ENCODE measurements around the gene SLC7A6OS.

DNA sequence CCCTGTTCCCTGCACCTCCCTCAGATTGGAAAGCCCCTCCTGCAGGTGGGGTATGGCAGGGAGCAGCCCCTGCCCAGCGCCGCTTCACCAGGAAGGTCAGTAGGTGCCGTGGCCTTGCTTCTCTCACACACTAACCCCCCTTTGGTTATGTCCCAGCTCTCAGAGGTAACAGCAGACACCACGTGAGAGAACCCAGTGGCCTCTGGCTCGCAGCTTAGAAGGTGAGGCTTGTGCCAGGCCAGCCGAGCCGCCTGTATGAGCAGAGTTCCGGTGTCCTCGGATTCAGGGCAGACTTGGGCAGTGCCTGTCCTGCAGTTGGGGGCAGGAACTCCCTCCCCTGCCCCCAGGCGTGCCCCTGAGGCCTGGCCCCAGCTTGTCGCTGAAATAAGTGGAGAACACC lies 47.2 kb upstream of the SLC7A6OS start:
- TF ChIP-seq, protein P1, sequence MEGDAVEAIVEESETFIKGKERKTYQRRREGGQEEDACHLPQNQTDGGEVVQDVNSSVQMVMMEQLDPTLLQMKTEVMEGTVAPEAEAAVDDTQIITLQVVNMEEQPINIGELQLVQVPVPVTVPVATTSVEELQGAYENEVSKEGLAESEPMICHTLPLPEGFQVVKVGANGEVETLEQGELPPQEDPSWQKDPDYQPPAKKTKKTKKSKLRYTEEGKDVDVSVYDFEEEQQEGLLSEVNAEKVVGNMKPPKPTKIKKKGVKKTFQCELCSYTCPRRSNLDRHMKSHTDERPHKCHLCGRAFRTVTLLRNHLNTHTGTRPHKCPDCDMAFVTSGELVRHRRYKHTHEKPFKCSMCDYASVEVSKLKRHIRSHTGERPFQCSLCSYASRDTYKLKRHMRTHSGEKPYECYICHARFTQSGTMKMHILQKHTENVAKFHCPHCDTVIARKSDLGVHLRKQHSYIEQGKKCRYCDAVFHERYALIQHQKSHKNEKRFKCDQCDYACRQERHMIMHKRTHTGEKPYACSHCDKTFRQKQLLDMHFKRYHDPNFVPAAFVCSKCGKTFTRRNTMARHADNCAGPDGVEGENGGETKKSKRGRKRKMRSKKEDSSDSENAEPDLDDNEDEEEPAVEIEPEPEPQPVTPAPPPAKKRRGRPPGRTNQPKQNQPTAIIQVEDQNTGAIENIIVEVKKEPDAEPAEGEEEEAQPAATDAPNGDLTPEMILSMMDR (IDR thresholded peaks at IDR 0.05) = no peak
- TF ChIP-seq POLR2AphosphoS5 (IDR thresholded peaks at IDR 0.05) (no peak), EP300 (IDR thresholded peaks at IDR 0.05) (no peak), POLR2A (IDR thresholded peaks at IDR 0.05) (no peak)

Data from suprapubic skin (tissue), 4 donors.